GM23338 (cell line): ENCODE measurements around the gene MYO18A. TPM values are rescaled to one million over a fixed set of nuclear protein-coding genes. Genes with fewer than 3 reads are reported as not detected.

Source experiments
- ATAC-seq: fragments of 200-7000 bp; cut with Tn5 transposase; 3 replicates; pipeline ENCODE4 v1.9.1; 2020
- DNase-seq: peaks from one replicate; pipeline ENCODE4 v3.0.0-alpha.2; 2015; ENCODE audit warnings: low spot score
- H2AFZ ChIP-seq: fragments of 200-600 bp; sonication (generic); 2 replicates; pipeline ENCODE4 v1.8.0; 2016; ENCODE audit warnings: antibody characterized with exemption, mild to moderate bottlenecking, moderate library complexity
- H3F3A ChIP-seq: fragments of 200-600 bp; sonication (generic); replicated peaks from 2 replicates; pipeline ENCODE4 v1.8.0; 2017; ENCODE audit warnings: antibody characterized with exemption, mixed run types, low read depth
- H3K27ac ChIP-seq: fragments of 200-600 bp; sonication (generic); 2 replicates; pipeline ENCODE4 v1.6.1; 2016; ENCODE audit warnings: low read depth
- H3K27me3 ChIP-seq: fragments of 200-600 bp; sonication (generic); 2 replicates; pipeline ENCODE4 v1.8.0; 2016; ENCODE audit warnings: mild to moderate bottlenecking, mixed run types, moderate library complexity; ENCODE audit not compliant: insufficient read depth
- H3K36me3 ChIP-seq: fragments of 200-600 bp; sonication (generic); 2 replicates; pipeline ENCODE4 v1.8.0; 2016; ENCODE audit warnings: mild to moderate bottlenecking; ENCODE audit not compliant: insufficient read depth
- H3K4me1 ChIP-seq: fragments of 200-600 bp; sonication (generic); 2 replicates; pipeline ENCODE4 v1.8.0; 2016; ENCODE audit warnings: mild to moderate bottlenecking, moderate library complexity; ENCODE audit not compliant: insufficient read depth
- H3K4me2 ChIP-seq: fragments of 200-600 bp; sonication (generic); 2 replicates; pipeline ENCODE4 v1.7.1; 2017; ENCODE audit warnings: mixed run types
- H3K4me3 ChIP-seq: fragments of 200-600 bp; sonication (generic); 2 replicates; pipeline ENCODE4 v1.6.1; 2016; ENCODE audit warnings: mixed run types
- H3K79me2 ChIP-seq: fragments of 200-600 bp; sonication (generic); replicated peaks from 2 replicates; pipeline ENCODE4 v1.8.0; 2017; ENCODE audit warnings: mild to moderate bottlenecking; ENCODE audit not compliant: insufficient read depth
- H3K9me2 ChIP-seq: fragments of 200-600 bp; sonication (generic); 2 replicates; pipeline ENCODE4 v1.8.0; 2017; ENCODE audit not compliant: insufficient read depth
- H4K20me1 ChIP-seq: fragments of 200-600 bp; sonication (generic); replicated peaks from 2 replicates; pipeline ENCODE4 v1.8.0; 2017; ENCODE audit warnings: mild to moderate bottlenecking; ENCODE audit not compliant: insufficient read depth
- H3K27ac Mint-ChIP-seq: 2 replicates; pipeline ENCODE4 v1.8.0; 2020; ENCODE audit warnings: inconsistent platforms, mild to moderate bottlenecking, moderate library complexity, mixed read lengths
- H3K27me3 Mint-ChIP-seq: 3 replicates; pipeline ENCODE4 v1.8.0; 2022; ENCODE audit warnings: low read depth, mild to moderate bottlenecking, moderate library complexity, mixed read lengths, inconsistent platforms; ENCODE audit not compliant: insufficient read depth, poor library complexity
- H3K36me3 Mint-ChIP-seq: 3 replicates; pipeline ENCODE4 v1.8.0; 2021; ENCODE audit warnings: low read depth, mild to moderate bottlenecking, inconsistent platforms, moderate library complexity, mixed read lengths
- H3K4me1 Mint-ChIP-seq: 3 replicates; pipeline ENCODE4 v1.8.0; 2020; ENCODE audit warnings: mild to moderate bottlenecking, inconsistent platforms, mixed read lengths
- H3K4me3 Mint-ChIP-seq: 3 replicates; pipeline ENCODE4 v1.8.0; 2021; ENCODE audit warnings: moderate library complexity, mild to moderate bottlenecking, inconsistent platforms, mixed read lengths
- H3K9me3 Mint-ChIP-seq: 3 replicates; pipeline ENCODE4 v1.8.0; 2020; ENCODE audit warnings: moderate library complexity, mild to moderate bottlenecking, inconsistent platforms, mixed read lengths
- CREB1 ChIP-seq: fragments of 250-450 bp; sonication (Bioruptor Pico); IDR thresholded peaks from 2 replicates; pipeline ENCODE4 v1.5.0; 2020; ENCODE audit warnings: low read depth, mild to moderate bottlenecking, moderate library complexity
- CTCF ChIP-seq, 2 experiments: fragments of 200-600 bp in 1 of 2; sonication (generic) in 1 of 2; conservative IDR thresholded peaks; 2 replicates each; pipeline versions ENCODE4 v1.5.1 to v1.6.1; 2016 to 2017; ENCODE audit warnings: antibody characterized with exemption in 2 of 2, low read depth in 2 of 2, mild to moderate bottlenecking in 2 of 2, moderate library complexity in 1 of 2
- ETS1 ChIP-seq: IDR thresholded peaks from 2 replicates; pipeline ENCODE4 v1.6.1; 2016; ENCODE audit warnings: antibody characterized with exemption
- EZH2 ChIP-seq: fragments of 200-600 bp; sonication (generic); IDR thresholded peaks from one replicate; pipeline ENCODE4 v1.8.0; 2017; ENCODE audit warnings: antibody characterized with exemption, mild to moderate bottlenecking, low read depth; ENCODE audit not compliant: unreplicated experiment
- EZH2phosphoT487 ChIP-seq: fragments of 200-600 bp; sonication (generic); IDR thresholded peaks from one replicate; pipeline ENCODE4 v1.8.1; 2018; ENCODE audit warnings: antibody characterized with exemption; ENCODE audit not compliant: unreplicated experiment
- JUNB ChIP-seq: IDR thresholded peaks from one replicate; pipeline ENCODE4 v1.6.1; 2016; ENCODE audit warnings: antibody characterized with exemption; ENCODE audit not compliant: unreplicated experiment
- POLR2AphosphoS5 ChIP-seq: IDR thresholded peaks from 2 replicates; pipeline ENCODE4 v1.6.1; 2016; ENCODE audit warnings: antibody characterized with exemption, low read depth
- STAT1 ChIP-seq: IDR thresholded peaks from one replicate; pipeline ENCODE4 v1.6.1; 2016; ENCODE audit warnings: antibody characterized with exemption; ENCODE audit not compliant: unreplicated experiment
- ZNF331 ChIP-seq: fragments of 250-450 bp; sonication (Bioruptor Pico); IDR thresholded peaks from 2 replicates; pipeline ENCODE4 v1.5.0; 2020; ENCODE audit warnings: low read depth, mild to moderate bottlenecking, moderate library complexity
- ZNF462 ChIP-seq: fragments of 250-450 bp; sonication (Bioruptor Pico); IDR thresholded peaks from 2 replicates; pipeline ENCODE4 v1.5.0; 2020; ENCODE audit warnings: mild to moderate bottlenecking, moderate library complexity
- polyA plus RNA-seq: library from polyadenylated mRNA; unstranded; fragments of >200 nt; fragmentation: Nextera tagmentation; extraction: Ambion mirVana; gene quantifications from 2 replicates; pipeline ENCODE4 v1.2.1, GENCODE V29; 2016
- total RNA-seq: library from RNA; depleted of rRNA; stranded (reverse); fragments of >200 nt; shearing (Covaris generic); gene quantifications from 2 replicates; pipeline ENCODE4 v1.2.3, GENCODE V29; 2014

MYO18A gene
- total and polyA plus RNA-seq, 2 experiments from 2014 or later = 18.3 to 37.5 TPM

GRCh38 chr17:29148257-29148789 is 31.9 kb downstream of the MYO18A start (continued):
- no peak for TF ChIP-seq ETS1
- TF ChIP-seq JUNB = no peak
- no peak for TF ChIP-seq STAT1
- TF ChIP-seq EZH2phosphoT487 = no peak
- TF ChIP-seq ZNF331 (CRISPR knock-in tag) = no peak
- no peak for TF ChIP-seq EZH2

- H3K4me1 Mint-ChIP-seq = peaks cover 37% of the 10 kb centered on the region
- peaks cover 23% of the 10 kb centered on the region for H3K4me1 ChIP-seq
- H3F3A ChIP-seq = peaks cover 5% of the 10 kb centered on the region
- H3K27me3 ChIP-seq = no peaks in the 10 kb centered on the region
- no peak for DNase-seq
- peaks cover 8% of the 10 kb centered on the region for H3K27me3 Mint-ChIP-seq
- H3K36me3 ChIP-seq = no peaks in the 10 kb centered on the region; the same call in 1 of the 2 replicates
- H3K4me3 Mint-ChIP-seq = no peak overlapping the region
- H3K27ac ChIP-seq = no peak overlapping the region
- H3K27ac Mint-ChIP-seq = no peak overlapping the region
- peaks cover 11% of the 10 kb centered on the region; the same call in 1 of the 2 replicates for H4K20me1 ChIP-seq
- no peak overlapping the region for H3K4me2 ChIP-seq
- no peaks in the 10 kb centered on the region for H3K9me3 Mint-ChIP-seq
- no peak for ATAC-seq
- H3K4me3 ChIP-seq = no peak overlapping the region
- H3K79me2 ChIP-seq = peaks cover 13% of the 10 kb centered on the region
- H2AFZ ChIP-seq = no peak overlapping the region
- no peaks in the 10 kb centered on the region for H3K9me2 ChIP-seq
- H3K36me3 Mint-ChIP-seq = no peaks in the 10 kb centered on the region; the same call in 2 of the 3 replicates
- no peak for TF ChIP-seq ZNF331 (CRISPR knock-in tag)
- no peak for TF ChIP-seq JUNB
- no peak for TF ChIP-seq EZH2phosphoT487
- TF ChIP-seq CTCF (conservative IDR thresholded peaks at IDR 0.05; ENCODE audit: low read depth in 2 of 2) = no peak
- TF ChIP-seq ETS1 = no peak
- TF ChIP-seq ZNF462 (CRISPR knock-in tag) = no peak
- no peak for TF ChIP-seq EZH2
- TF ChIP-seq CREB1 (CRISPR knock-in tag) = no peak
- TF ChIP-seq STAT1 = no peak
- no peak for TF ChIP-seq POLR2AphosphoS5
Observed at GRCh38 chr17:29147682-29148081, 32.5 kb downstream of the MYO18A start.
